Transverse colon (tissue), 4 donors: ENCODE data around the gene MRPL10. TPM values are rescaled to one million over a fixed set of nuclear protein-coding genes. Genes with fewer than 3 reads are reported as not detected.

Source experiments
- DNase-seq: peaks from one replicate; pipeline ENCODE4 v3.0.0-alpha.2; 2019
- H3K27ac ChIP-seq, 4 donors: fragments of 200-600 bp; sonication (generic); 2 replicates each; pipeline ENCODE4 v1.5.1; 2016 to 2018; ENCODE audit warnings: inconsistent platforms in 4 of 4
- H3K27me3 ChIP-seq: fragments of 200-600 bp; sonication (generic); 2 replicates; pipeline ENCODE4 v1.5.1; 2017; ENCODE audit warnings: inconsistent platforms
- H3K36me3 ChIP-seq, 4 donors: fragments of 200-600 bp; sonication (generic); 2 replicates each; pipeline ENCODE4 v1.5.1; 2017 to 2019; ENCODE audit warnings: inconsistent platforms in 4 of 4
- H3K4me1 ChIP-seq, 4 donors: fragments of 200-600 bp; sonication (generic); 2 replicates each; pipeline ENCODE4 v1.5.1; 2017 to 2020; ENCODE audit warnings: inconsistent platforms in 4 of 4
- H3K4me3 ChIP-seq, 4 donors: fragments of 200-600 bp; sonication (generic); 1 replicate in 1 of 4; 2 replicates in 3 of 4; pipeline versions ENCODE4 v1.5.1 to v1.6.1; 2017 to 2019; ENCODE audit warnings: inconsistent platforms in 4 of 4
- H3K9me3 ChIP-seq, 2 donors: fragments of 200-600 bp; sonication (generic); 2 replicates each; pipeline ENCODE4 v1.5.1; 2017 to 2019; ENCODE audit warnings: inconsistent platforms in 2 of 2
- CTCF ChIP-seq, 5 experiments: fragments of 200-600 bp in 3 of 5; fragments of 450-650 bp in 2 of 5; sonication (generic) in 3 of 5; IDR thresholded peaks; 1 replicate in 2 of 5; 2 replicates in 3 of 5; pipeline ENCODE4 v1.5.1; 2016 to 2017; ENCODE audit warnings: antibody characterized with exemption in 5 of 5, inconsistent platforms in 3 of 5, mild to moderate bottlenecking in 2 of 5, moderate library complexity in 1 of 5
- EP300 ChIP-seq: sonication (generic); formaldehyde crosslinking; IDR thresholded peaks from one replicate; pipeline ENCODE4 v1.6.1; 2017; ENCODE audit warnings: antibody characterized with exemption, low read depth
- POLR2A ChIP-seq: fragments of 450-650 bp; IDR thresholded peaks from one replicate; pipeline ENCODE4 v1.6.1; 2016; ENCODE audit warnings: antibody characterized with exemption, mild to moderate bottlenecking, moderate library complexity
- POLR2AphosphoS5 ChIP-seq, 3 donors: sonication (generic); formaldehyde crosslinking; IDR thresholded peaks; one replicate each; pipeline ENCODE4 v1.6.1; 2016; ENCODE audit warnings: antibody characterized with exemption in 3 of 3
- WGBS, 2 donors: methylation state at CpG; one replicate each; pipeline ENCODE4 v1.1.5; 2018; ENCODE audit warnings: low coverage in 1 of 2; 5-methylcytosine and 5-hydroxymethylcytosine counted together
- in situ Hi-C, 4 donors: fragments of 200-750 bp; cut with MboI; loops; one replicate each; pipeline versions ENCODE4 v1.15.0 to v1.15.1; 2017; ENCODE audit warnings: low sequenced_read_pairs in 3 of 4, low pct_ligation_motif_present in 1 of 4, low pct_unique_long_range_greater_than_20kb in 1 of 4
- intact Hi-C: fragments of 100-400 bp; cut with DNase I; formaldehyde crosslinking; loops from one replicate; pipeline ENCODE4 v1.15.1; 2023; ENCODE audit warnings: low total_unique reads
- total RNA-seq, 4 donors: library from RNA; depleted of rRNA; stranded (reverse); fragments of >200 nt; gene quantifications; one replicate each; pipeline ENCODE4 v1.1.0, GENCODE V29; 2016

MRPL10 gene
- total RNA-seq, 4 donors from 2014 or later, result 12.9 to 41.8 (median 32.0) TPM

GRCh38 chr17:47797797-47798196, 33.5 kb downstream of the MRPL10 start:
- H3K36me3 ChIP-seq, result no peaks in the 10 kb centered on the region
- in situ Hi-C loops, result loop anchor here in 1 of 4 donors (10.0 kb wide), 1 partner anchor 103 kb away; the partner anchor contains the start of gene TBKBP1
- H3K4me3 ChIP-seq, result no peak overlapping the region
- intact Hi-C loops, result no loop called here
- H3K9me3 ChIP-seq, result no peaks in the 10 kb centered on the region
- H3K27ac ChIP-seq, result no peak overlapping the region
- WGBS, 2 donors, result 54 to 61% methylated on average over 2 of the region's 2 CpGs
- DNase-seq, result no peak
- no peaks in the 10 kb centered on the region for H3K4me1 ChIP-seq
- no peak for TF ChIP-seq EP300
- no peak for TF ChIP-seq POLR2AphosphoS5 (IDR thresholded peaks at IDR 0.05)
- no peak for TF ChIP-seq CTCF (IDR thresholded peaks at IDR 0.05)
- TF ChIP-seq POLR2A, result no peak
- H3K27me3 ChIP-seq, result peaks cover 30% of the 10 kb centered on the region

- Histone ChIP-seq H3K27me3 (peaks cover 77% of the 10 kb centered on the region), H3K9me3 (no peaks in the 10 kb centered on the region)
Observed at GRCh38 chr17:47792979-47793378, 38.4 kb downstream of the MRPL10 start.

GRCh38 chr17:47792457-47792856, 38.9 kb downstream of the MRPL10 start:
- no peak for DNase-seq
- in situ Hi-C loops (loop anchor here in 1 of 4 donors (10.0 kb wide), 1 partner anchor 98 kb away; the partner anchor contains the start of gene TBKBP1), intact Hi-C loops (no loop called here)
- no peak overlapping the region for H3K4me3 ChIP-seq
- H3K27ac ChIP-seq, result no peak overlapping the region
- 75 to 81% methylated on average over 1 of the region's 1 CpG for WGBS, 2 donors
- H3K4me1 ChIP-seq, result peaks cover 5 to 11% (median 8%) of the 10 kb centered on the region in 4 donors
- no peaks in the 10 kb centered on the region for H3K36me3 ChIP-seq
- no peaks in the 10 kb centered on the region for H3K9me3 ChIP-seq
- H3K27me3 ChIP-seq, result peaks cover 82% of the 10 kb centered on the region
- TF ChIP-seq EP300, result no peak
- no peak for TF ChIP-seq CTCF (IDR thresholded peaks at IDR 0.05)

More at GRCh38 chr17:47792979-47793378, 38.4 kb downstream of the MRPL10 start:
- DNase-seq, result no peak
- 64% methylated on average over 6 of the region's 6 CpGs; no CpG with 5 or more reads in 1 of the 2 donors for WGBS, 2 donors
- in situ Hi-C loops (loop anchor here in 1 of 4 donors (10.0 kb wide), 1 partner anchor 98 kb away; the partner anchor contains the start of gene TBKBP1), intact Hi-C loops (no loop called here)
- peaks cover 5 to 11% (median 8%) of the 10 kb centered on the region in 4 donors for H3K4me1 ChIP-seq
- no peak overlapping the region for H3K27ac ChIP-seq
- no peak for TF ChIP-seq POLR2A
- no peak for TF ChIP-seq CTCF (IDR thresholded peaks at IDR 0.05)
- no peak for TF ChIP-seq EP300
- no peak for TF ChIP-seq POLR2AphosphoS5 (IDR thresholded peaks at IDR 0.05)
- no peak overlapping the region for H3K4me3 ChIP-seq
- no peaks in the 10 kb centered on the region for H3K36me3 ChIP-seq

GRCh38 chr17:47791025-47791424, 40.3 kb downstream of the MRPL10 start:
- intact Hi-C loops, result no loop called here
- H3K9me3 ChIP-seq, result no peaks in the 10 kb centered on the region
- H3K27ac ChIP-seq, result no peak overlapping the region
- H3K27me3 ChIP-seq, result peaks cover 93% of the 10 kb centered on the region
- H3K4me1 ChIP-seq, result peaks cover 5 to 11% (median 8%) of the 10 kb centered on the region in 4 donors
- in situ Hi-C loops, result loop anchor here in 1 of 4 donors (10.0 kb wide), 1 partner anchor 96 kb away; the partner anchor contains the start of gene TBKBP1
- 13 to 25% methylated on average over 3 of the region's 3 CpGs for WGBS, 2 donors
- TF ChIP-seq EP300 (no peak), POLR2A (no peak), POLR2AphosphoS5 (IDR thresholded peaks at IDR 0.05) (no peak), CTCF (IDR thresholded peaks at IDR 0.05) (no peak)
- no peak for DNase-seq
- H3K36me3 ChIP-seq, result no peaks in the 10 kb centered on the region
- no peak overlapping the region for H3K4me3 ChIP-seq
